Measurements from ENCODE around the gene AFDN.

The AFDN gene

DNA sequence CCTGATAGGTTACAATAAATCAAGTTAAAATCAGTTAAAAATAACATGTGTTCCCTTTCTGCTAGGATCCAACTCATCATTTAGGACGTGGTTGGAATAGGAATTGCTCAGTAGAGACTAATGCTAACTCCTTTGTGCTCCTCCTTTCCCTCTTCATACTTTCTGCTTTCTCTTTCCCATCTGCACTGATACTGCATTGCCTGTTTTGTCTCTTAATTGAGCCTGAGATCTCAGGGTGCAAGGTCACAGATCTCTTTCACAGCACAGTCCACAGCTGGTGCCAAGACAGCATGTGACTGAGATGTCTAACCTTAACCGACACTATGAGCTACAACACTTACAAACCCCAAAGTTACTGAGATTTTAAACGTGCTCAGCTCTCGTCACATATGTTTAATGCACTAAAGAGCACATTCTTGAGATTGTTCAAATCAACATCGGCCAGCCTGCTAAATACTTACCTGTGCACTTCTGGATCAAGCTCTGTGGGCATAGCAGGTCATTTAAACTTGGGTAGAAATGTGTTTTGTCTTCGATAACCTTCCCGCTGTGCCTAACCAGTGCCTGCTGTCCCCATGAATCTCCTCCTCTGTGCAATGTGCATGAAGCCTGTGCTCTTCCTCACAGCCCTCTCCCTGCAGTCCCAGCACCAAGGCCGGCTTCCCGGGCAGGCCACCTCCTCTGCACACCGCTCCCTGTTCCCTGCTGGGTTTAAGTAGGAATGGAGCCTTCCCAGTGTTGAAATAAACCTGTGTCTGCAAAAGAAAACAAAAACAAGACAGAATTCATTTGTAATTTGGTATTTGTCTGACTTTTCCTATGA lies 39.6 kb upstream of the AFDN start:
- H3K27ac ChIP-seq = no peak overlapping the region
- no peak overlapping the region for H3K4me3 ChIP-seq
- H3K36me3 ChIP-seq = no peaks in the 10 kb centered on the region
- peak overlapping the region in 4 of 11 experiments; percentile 24 to 50 (median 42); a peak in 7 of 22 replicates for H3K4me2 ChIP-seq
- no peak overlapping the region for H3K9ac ChIP-seq
- H4K20me1 ChIP-seq = no peaks in the 10 kb centered on the region
- H3K4me1 ChIP-seq = peaks cover 15 to 40% (median 29%) of the 10 kb centered on the region in 10 experiments
- H3K27me3 ChIP-seq = no peaks in the 10 kb centered on the region
- TF ChIP-seq Cebpa-rat (IDR thresholded peaks at IDR 0.05) = no peak
- H3K9me3 ChIP-seq (replicated peaks in 1 of 11) = peaks cover 0 to 9% (median 2%) of the 10 kb centered on the region in 11 experiments; a peak in 15 of 22 replicates

DNA sequence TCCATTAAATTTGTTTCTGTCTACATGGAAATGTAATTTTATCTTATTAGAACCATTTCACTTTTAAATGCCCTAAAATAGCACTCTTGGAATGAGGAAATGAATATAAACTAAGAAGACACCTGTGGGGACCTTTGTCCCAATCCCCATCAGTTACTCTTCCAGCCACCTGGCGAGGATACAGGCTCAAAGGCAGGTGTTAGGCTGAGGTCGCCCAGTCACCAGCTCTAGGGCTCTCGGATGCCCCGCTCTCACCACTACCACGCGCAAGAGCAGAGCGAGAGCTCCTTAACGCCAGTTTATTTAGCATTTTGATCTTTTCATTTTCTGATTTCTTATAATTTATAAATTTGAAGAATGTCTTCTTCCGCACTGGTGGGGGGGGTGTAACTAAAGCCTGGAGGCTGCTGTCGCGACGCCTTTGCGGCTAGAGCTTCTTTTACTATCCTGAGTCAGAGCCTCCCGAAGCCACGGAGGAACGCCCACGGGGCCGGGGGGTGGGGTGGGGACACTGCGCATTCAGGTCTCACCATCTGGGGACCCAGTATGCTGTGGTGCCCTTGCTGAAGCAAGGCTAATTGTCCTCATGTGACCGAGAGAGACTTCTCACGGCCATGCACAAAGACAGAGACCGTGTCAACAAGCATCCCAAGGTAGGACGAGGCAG lies 38.7 kb upstream of the AFDN start:
- Histone ChIP-seq H3K27me3 (no peaks in the 10 kb centered on the region), H3K4me2 (0 out of 22 replicates have a peak overlapping the region, but pooled peaks of 1 of the 11 experiments have one; percentile 15), H3K27ac (no peak overlapping the region), H3K4me1 (peaks cover 10 to 50% (median 30%) of the 10 kb centered on the region in 10 experiments), H4K20me1 (no peaks in the 10 kb centered on the region), H3K9me3 (replicated peaks in 1 of 11) (peaks cover 8 to 19% (median 12%) of the 10 kb centered on the region in 11 experiments; a peak in 21 of 22 replicates), H3K4me3 (no peak overlapping the region), H3K9ac (no peak overlapping the region), H3K36me3 (peaks cover 0 to 3% (median 0%) of the 10 kb centered on the region in 11 experiments; a peak in 1 of 22 replicates)
- TF ChIP-seq Cebpa-rat (IDR thresholded peaks at IDR 0.05) = no peak

- Histone ChIP-seq H4K20me1 (no peaks in the 10 kb centered on the region), H3K4me2 (no peak overlapping the region), H3K36me3 (peaks cover 0 to 3% (median 0%) of the 10 kb centered on the region in 11 experiments; a peak in 1 of 22 replicates), H3K9me3 (replicated peaks in 1 of 11) (peaks cover 13 to 24% (median 17%) of the 10 kb centered on the region in 11 experiments; a peak in 21 of 22 replicates), H3K9ac (no peak overlapping the region), H3K27me3 (no peaks in the 10 kb centered on the region), H3K4me1 (peaks cover 5 to 50% (median 27%) of the 10 kb centered on the region in 10 experiments), H3K27ac (no peak overlapping the region), H3K4me3 (no peak overlapping the region)
- TF ChIP-seq Cebpa-rat (IDR thresholded peaks at IDR 0.05) = no peak
Observed at GRCh38 chr6:167788563-167788903, 38.2 kb upstream of the AFDN start.

DNA sequence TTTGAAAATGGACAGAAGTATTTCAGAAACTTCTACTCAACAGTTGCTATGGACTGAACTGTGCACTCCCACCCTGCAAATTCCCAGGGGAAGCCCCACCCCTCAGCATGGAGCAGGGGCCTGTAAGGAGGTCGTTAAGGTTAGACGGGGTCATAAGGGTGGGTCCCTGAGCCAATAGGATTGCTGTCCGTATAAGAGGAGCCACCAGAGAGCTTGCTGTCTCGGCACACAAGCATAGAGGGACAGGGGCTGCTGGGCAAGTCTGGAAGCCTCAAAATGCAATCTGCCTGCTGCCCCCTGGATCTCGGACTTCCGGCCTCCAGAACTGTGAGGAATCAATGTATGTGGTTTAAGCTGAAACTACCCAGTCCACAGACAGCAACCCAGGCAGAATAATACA lies 37.4 kb upstream of the AFDN start:
- peaks cover 0 to 3% (median 0%) of the 10 kb centered on the region in 11 experiments; a peak in 1 of 22 replicates for H3K36me3 ChIP-seq
- H3K27ac ChIP-seq = no peak overlapping the region
- H3K9me3 ChIP-seq (replicated peaks in 1 of 11) = peaks cover 14 to 27% (median 19%) of the 10 kb centered on the region in 11 experiments; a peak in 21 of 22 replicates
- H3K4me3 ChIP-seq = no peak overlapping the region
- TF ChIP-seq Cebpa-rat (IDR thresholded peaks at IDR 0.05) = no peak
- no peaks in the 10 kb centered on the region for H4K20me1 ChIP-seq
- H3K4me1 ChIP-seq = peaks cover 8 to 52% (median 28%) of the 10 kb centered on the region in 10 experiments
- H3K9ac ChIP-seq = no peak overlapping the region
- H3K4me2 ChIP-seq = peak overlapping the region in 9 of 11 experiments; percentile 3 to 40 (median 28); a peak in 9 of 22 replicates
- no peaks in the 10 kb centered on the region; a peak in 1 of 22 replicates for H3K27me3 ChIP-seq

GRCh38 chr6:167791091-167791779 lies 35.5 kb upstream of the AFDN start:
- H3K9me3 ChIP-seq (replicated peaks in 1 of 11) = peaks cover 14 to 27% (median 19%) of the 10 kb centered on the region in 11 experiments; a peak in 21 of 22 replicates
- TF ChIP-seq Cebpa-rat (IDR thresholded peaks at IDR 0.05) = peak in 2 of 11 experiments; percentile 31 to 46; a peak in 1 of 22 replicates

GRCh38 chr6:167791780-167792478 lies 34.8 kb upstream of the AFDN start:
- peaks cover 33 to 74% (median 52%) of the 10 kb centered on the region in 10 experiments for H3K4me1 ChIP-seq
- peak overlapping the region in 10 of 11 experiments; percentile 8 to 84 (median 50); a peak in 17 of 22 replicates for H3K4me2 ChIP-seq
- peaks cover 14 to 27% (median 19%) of the 10 kb centered on the region in 11 experiments; a peak in 21 of 22 replicates for H3K9me3 ChIP-seq (replicated peaks in 1 of 11)
- H3K4me3 ChIP-seq = no peak overlapping the region
- H3K9ac ChIP-seq = peak overlapping the region in 1 of 11 experiments; percentile 6; a peak in 1 of 22 replicates
- H3K36me3 ChIP-seq = peaks cover 0 to 3% (median 0%) of the 10 kb centered on the region in 11 experiments; a peak in 1 of 22 replicates
- peak overlapping the region in 4 of 11 experiments; percentile 47 to 67 (median 53); a peak in 6 of 22 replicates for H3K27ac ChIP-seq
- H3K27me3 ChIP-seq = peaks cover 0 to 21% (median 0%) of the 10 kb centered on the region in 11 experiments; a peak in 9 of 22 replicates
- peaks cover 0 to 3% (median 0%) of the 10 kb centered on the region in 11 experiments; a peak in 1 of 22 replicates for H4K20me1 ChIP-seq
- TF ChIP-seq Cebpa-rat (IDR thresholded peaks at IDR 0.05) = no peak; a peak in 1 of 22 replicates

More at GRCh38 chr6:167791091-167791779, 35.5 kb upstream of the AFDN start:
- H3K27ac ChIP-seq = peak overlapping the region in 4 of 11 experiments; percentile 47 to 67 (median 53); a peak in 7 of 22 replicates
- H3K4me1 ChIP-seq = peaks cover 26 to 71% (median 47%) of the 10 kb centered on the region in 10 experiments
- H3K27me3 ChIP-seq = peaks cover 0 to 14% (median 0%) of the 10 kb centered on the region in 11 experiments; a peak in 8 of 22 replicates
- H3K36me3 ChIP-seq = peaks cover 0 to 3% (median 0%) of the 10 kb centered on the region in 11 experiments; a peak in 1 of 22 replicates
- peak overlapping the region in 1 of 11 experiments; percentile 34; a peak in 2 of 22 replicates for H3K9ac ChIP-seq
- peaks cover 0 to 3% (median 0%) of the 10 kb centered on the region in 11 experiments; a peak in 1 of 22 replicates for H4K20me1 ChIP-seq
- peak overlapping the region in 10 of 11 experiments; percentile 8 to 84 (median 50); a peak in 16 of 22 replicates for H3K4me2 ChIP-seq
- H3K4me3 ChIP-seq = no peak overlapping the region

DNA sequence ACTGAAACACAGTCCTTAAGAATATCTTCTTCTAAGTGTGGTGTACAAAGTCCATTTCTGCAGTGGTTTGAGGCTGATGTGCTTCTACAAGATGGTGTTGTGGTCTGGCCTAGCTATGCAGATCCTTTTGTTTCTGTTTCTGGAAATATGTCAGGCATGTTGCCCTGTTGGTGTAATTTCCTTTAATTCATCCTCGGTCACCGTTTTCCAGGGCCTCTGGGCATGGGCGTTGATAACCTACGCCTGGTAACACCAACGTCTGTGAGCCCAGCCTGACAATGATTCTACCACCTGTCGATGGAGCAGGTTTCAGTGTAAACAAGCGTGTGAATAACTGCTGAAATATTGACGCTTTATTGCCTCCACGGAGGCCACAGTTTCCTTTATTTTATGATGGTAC lies 33.3 kb upstream of the AFDN start:
- H3K4me3 ChIP-seq = no peak overlapping the region
- H3K4me1 ChIP-seq = peaks cover 45 to 72% (median 60%) of the 10 kb centered on the region in 10 experiments
- H4K20me1 ChIP-seq = peaks cover 0 to 3% (median 0%) of the 10 kb centered on the region in 11 experiments; a peak in 1 of 22 replicates
- no peak overlapping the region for H3K9ac ChIP-seq
- H3K9me3 ChIP-seq (replicated peaks in 1 of 11) = peaks cover 14 to 27% (median 19%) of the 10 kb centered on the region in 11 experiments; a peak in 21 of 22 replicates
- no peak overlapping the region; a peak in 1 of 22 replicates for H3K4me2 ChIP-seq
- no peak for TF ChIP-seq Cebpa-rat (IDR thresholded peaks at IDR 0.05)
- peaks cover 0 to 3% (median 0%) of the 10 kb centered on the region in 11 experiments; a peak in 1 of 22 replicates for H3K36me3 ChIP-seq
- H3K27me3 ChIP-seq = peaks cover 0 to 34% (median 0%) of the 10 kb centered on the region in 11 experiments; a peak in 9 of 22 replicates
- no peak overlapping the region for H3K27ac ChIP-seq

Measured in BLaER1 treated with 17β-estradiol and CSF1 and Interleukin-3, amounts not matched to agents 10 nM and 100 nM (cell line).